GM12875 (cell line): ENCODE measurements around the gene HELB.
A peak's percentile ranks its signal among the peaks of the same experiment; 100 is the strongest.

ENCODE experiments used
- H3K4me3 ChIP-seq: one replicate; pipeline ENCODE4 v1.5.1; 2011; ENCODE audit warnings: low read depth, low read length, control low read depth
- TF ChIP-seq, protein P1 (sequence below): IDR thresholded peaks from 2 replicates; pipeline ENCODE4 v1.5.1; 2011; ENCODE audit warnings: low read depth, mild to moderate bottlenecking, control low read depth, inconsistent platforms, low read length, moderate library complexity, borderline replicate concordance; ENCODE audit not compliant: insufficient read depth

HELB gene

GRCh38 chr12:66352197-66352596 is 49.9 kb downstream of the HELB start:
- TF ChIP-seq, protein P1, sequence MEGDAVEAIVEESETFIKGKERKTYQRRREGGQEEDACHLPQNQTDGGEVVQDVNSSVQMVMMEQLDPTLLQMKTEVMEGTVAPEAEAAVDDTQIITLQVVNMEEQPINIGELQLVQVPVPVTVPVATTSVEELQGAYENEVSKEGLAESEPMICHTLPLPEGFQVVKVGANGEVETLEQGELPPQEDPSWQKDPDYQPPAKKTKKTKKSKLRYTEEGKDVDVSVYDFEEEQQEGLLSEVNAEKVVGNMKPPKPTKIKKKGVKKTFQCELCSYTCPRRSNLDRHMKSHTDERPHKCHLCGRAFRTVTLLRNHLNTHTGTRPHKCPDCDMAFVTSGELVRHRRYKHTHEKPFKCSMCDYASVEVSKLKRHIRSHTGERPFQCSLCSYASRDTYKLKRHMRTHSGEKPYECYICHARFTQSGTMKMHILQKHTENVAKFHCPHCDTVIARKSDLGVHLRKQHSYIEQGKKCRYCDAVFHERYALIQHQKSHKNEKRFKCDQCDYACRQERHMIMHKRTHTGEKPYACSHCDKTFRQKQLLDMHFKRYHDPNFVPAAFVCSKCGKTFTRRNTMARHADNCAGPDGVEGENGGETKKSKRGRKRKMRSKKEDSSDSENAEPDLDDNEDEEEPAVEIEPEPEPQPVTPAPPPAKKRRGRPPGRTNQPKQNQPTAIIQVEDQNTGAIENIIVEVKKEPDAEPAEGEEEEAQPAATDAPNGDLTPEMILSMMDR = peak; percentile 54
- no peak overlapping the region for H3K4me3 ChIP-seq

DNA sequence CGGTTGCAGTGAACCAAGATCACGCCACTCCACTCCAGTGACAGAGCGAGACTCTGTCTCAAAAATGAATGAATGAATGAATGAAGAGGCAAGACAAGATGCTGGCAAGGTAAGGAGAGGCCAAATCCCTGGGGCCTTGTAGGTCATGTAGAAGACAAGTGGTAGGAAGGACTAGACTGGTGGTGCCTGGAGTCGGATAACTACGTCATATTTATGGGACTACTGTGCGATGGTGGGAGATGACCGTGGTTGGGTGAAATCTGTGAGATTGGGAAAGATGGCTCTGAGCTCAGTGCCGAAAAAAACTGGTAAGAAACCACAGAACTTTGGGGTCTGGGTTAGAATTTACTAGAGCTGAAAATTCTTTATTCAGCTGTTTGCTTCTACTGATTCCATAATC is 50.6 kb downstream of the HELB start:
- H3K4me3 ChIP-seq = no peak overlapping the region
- TF ChIP-seq, protein P1 = no peak

- TF ChIP-seq, protein P1 = no peak
Observed at GRCh38 chr12:66354291-66354690, 52.0 kb downstream of the HELB start.

DNA sequence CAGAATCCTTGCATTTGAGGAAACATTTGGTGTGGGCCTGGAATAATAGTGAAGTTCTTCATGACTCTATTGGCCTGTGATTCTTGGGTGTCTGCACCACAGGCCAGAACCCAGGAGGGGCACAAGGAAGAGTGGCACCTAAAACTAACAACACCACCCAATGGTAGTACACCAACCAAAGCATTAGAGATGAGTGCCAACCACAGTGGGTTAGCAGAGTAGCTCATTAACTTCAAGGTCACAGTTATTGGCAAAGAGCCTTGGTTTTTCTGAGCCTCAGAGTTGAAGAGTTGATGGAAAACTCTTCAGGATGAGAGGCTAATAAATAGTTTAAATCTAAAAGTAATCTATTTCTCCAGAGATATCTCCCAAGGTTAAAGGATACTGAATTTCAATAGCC is 57.0 kb downstream of the HELB start:
- TF ChIP-seq, protein P1 = no peak
- no peak overlapping the region for H3K4me3 ChIP-seq

More at GRCh38 chr12:66354291-66354690, 52.0 kb downstream of the HELB start:
- no peak overlapping the region for H3K4me3 ChIP-seq

GRCh38 chr12:66361703-66362102 is 59.4 kb downstream of the HELB start:
- H3K4me3 ChIP-seq = no peak overlapping the region
- TF ChIP-seq, protein P1 = no peak

- TF ChIP-seq, protein P1 = no peak
- H3K4me3 ChIP-seq = no peak overlapping the region
Observed at GRCh38 chr12:66365718-66366490, 63.6 kb downstream of the HELB start.

DNA sequence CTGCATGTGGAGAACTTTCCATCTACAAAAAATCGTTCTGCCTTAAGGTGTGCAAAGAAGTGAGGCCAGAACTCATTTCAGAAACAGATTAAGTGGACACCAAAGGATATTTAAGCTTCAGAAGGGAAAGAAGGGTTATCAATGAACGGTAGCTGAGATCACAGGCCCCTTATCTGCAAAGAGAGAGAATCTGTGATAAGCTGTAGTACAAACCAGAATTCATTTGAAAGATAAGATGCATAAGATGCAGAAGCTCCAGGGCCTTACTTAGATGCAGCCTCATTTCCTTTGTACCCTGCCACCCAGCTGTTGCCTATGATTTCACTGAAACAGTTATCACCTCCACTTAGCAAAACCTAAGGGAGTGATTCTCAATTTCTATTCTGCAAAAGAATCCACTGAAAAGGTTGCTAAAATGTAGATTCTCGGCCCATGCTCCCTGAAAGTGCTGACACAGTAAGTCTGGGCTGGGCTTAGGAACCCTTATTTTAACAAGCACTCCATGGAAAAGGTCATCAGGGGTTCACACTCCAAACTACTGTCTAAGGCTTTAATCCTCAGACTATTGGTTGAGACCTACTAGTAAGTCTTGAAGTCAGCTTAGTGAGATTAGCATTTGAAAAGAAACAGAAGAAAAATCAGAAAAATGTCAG is 64.8 kb downstream of the HELB start:
- H3K4me3 ChIP-seq = no peak overlapping the region
- TF ChIP-seq, protein P1 = no peak
